ENCODE data around the gene FOXO6. TPM values are rescaled to one million over a fixed set of nuclear protein-coding genes. Genes with fewer than 3 reads are reported as not detected.

The FOXO6 gene
- total and polyA plus RNA-seq, 2 of the 13 experiments (the other 11 are each of a cell fraction or from before 2014, with no cell fraction given), result 0.13 TPM; not detected in 1

GRCh38 chr1:41427122-41427913, 66.1 kb downstream of the FOXO6 start:
- Histone ChIP-seq H3K9ac (ENCODE audit: insufficient read depth, low read depth, low read length) (no peak overlapping the region), H3K9me3 (ENCODE audit: low read length) (no peaks in the 10 kb centered on the region), H3K79me2 (ENCODE audit: insufficient read depth, low read length) (no peaks in the 10 kb centered on the region), H3K4me2 (ENCODE audit: low read depth, low read length) (no peak overlapping the region), H4K20me1 (ENCODE audit: insufficient read depth, low read length) (no peaks in the 10 kb centered on the region), H3K27ac (ENCODE audit: extremely low read length, insufficient read depth, low read length) (no peak overlapping the region), H3K36me3 (replicated peaks in 1 of 2; ENCODE audit: control insufficient read depth in 1 of 2, insufficient read depth in 2 of 2, low read length in 2 of 2) (no peaks in the 10 kb centered on the region), H3K4me3 (replicated peaks in 1 of 3; ENCODE audit: insufficient read depth in 1 of 3, low read depth in 2 of 3, low read length in 3 of 3) (no peak overlapping the region), H2AFZ (ENCODE audit: low read length) (no peak overlapping the region), H3K4me1 (ENCODE audit: insufficient read depth, low read length) (peaks cover under 1% of the 10 kb centered on the region; the same call in 1 of the 2 replicates), H3K27me3 (ENCODE audit: control insufficient read depth in 1 of 2, insufficient read depth in 2 of 2, low read length in 2 of 2) (peaks cover 1 to 6% of the 10 kb centered on the region in 2 experiments; a peak in 2 of 5 replicates)
- FAIRE-seq (no peak), ATAC-seq (no peak), DNase-seq (ENCODE audit: low spot score) (no peak)
- 44% methylated on average over 8 of the region's 20 CpGs for WGBS (ENCODE audit: low lambda C conversion rate)
- no TSS peak for BruUV-seq (replicated peaks)
- CTCF ChIA-PET (ENCODE audit: low intra/inter-chr PET ratio, low total read pairs), result no interaction called here
- in situ Hi-C loops (cut with HindIII; ENCODE audit: extremely low pct_ligation_motif_present, low pct_unique_long_range_greater_than_20kb), result no loop called here
- POLR2A ChIA-PET, result no interaction called here
- intact Hi-C loops (cut with micrococcal nuclease; ENCODE audit: unreplicated experiment), result no loop called here
- TF ChIP-seq PAXIP1 (CRISPR knock-in tag; conservative IDR thresholded peaks at IDR 0.05) (no peak), PHB2 (IDR thresholded peaks at IDR 0.05; ENCODE audit: partially characterized antibody) (no peak), SCMH1 (CRISPR knock-in tag; IDR thresholded peaks at IDR 0.05; ENCODE audit: borderline replicate concordance) (no peak), ZBTB38 (CRISPR knock-in tag; IDR thresholded peaks at IDR 0.05) (no peak), ZNF441 (CRISPR knock-in tag; IDR thresholded peaks at IDR 0.05; ENCODE audit: borderline replicate concordance) (no peak), ZNF609 (CRISPR knock-in tag; IDR thresholded peaks at IDR 0.05; ENCODE audit: borderline replicate concordance) (no peak), ZNF546 (CRISPR knock-in tag; conservative IDR thresholded peaks at IDR 0.05) (no peak), PAWR (CRISPR knock-in tag; IDR thresholded peaks at IDR 0.05; ENCODE audit: borderline replicate concordance) (no peak), TOE1 (CRISPR knock-in tag; IDR thresholded peaks at IDR 0.05) (no peak), GLMP (CRISPR knock-in tag; IDR thresholded peaks at IDR 0.05; ENCODE audit: borderline replicate concordance) (no peak), ZNF3 (CRISPR knock-in tag; IDR thresholded peaks at IDR 0.05) (no peak), SMYD3 (CRISPR knock-in tag; IDR thresholded peaks at IDR 0.05) (no peak), ZNF30 (CRISPR knock-in tag; IDR thresholded peaks at IDR 0.05) (no peak), ZNF138 (CRISPR knock-in tag; IDR thresholded peaks at IDR 0.05; ENCODE audit: low read depth) (no peak), GLI4 (CRISPR knock-in tag; IDR thresholded peaks at IDR 0.05; ENCODE audit: borderline replicate concordance) (no peak)

Measured in HepG2 (cell line).